Stimulated activated CD4-positive, alpha-beta T cell treated with anti-CD3 and anti-CD28 coated beads, Interleukin-12 subunit alpha, Interleukin-12 subunit beta, amount 100 ng/mL, for 48 hours (primary cell): Measurements from ENCODE around the gene SDF2.

ENCODE experiments used
- DNase-seq, 3 donors: peaks; one replicate each; pipeline ENCODE4 v3.0.0-alpha.2; 2020; ENCODE audit warnings: low read depth in 2 of 3, low spot score in 1 of 3

Gene SDF2

GRCh38 chr17:28661635-28662526 is at the start of gene SDF2, which contains the start of gene SUPT6H:
Gene SDF2 (minus strand): TSS chr17:28661906. CDS start chr17:28661876, 30 bp downstream.
Gene SUPT6H (plus strand): TSS chr17:28662205. CDS start chr17:28673402, 11,197 bp downstream.
- peak; percentile 92 to 98 (median 94) for DNase-seq

- DNase-seq, result peak; percentile 84 to 92 (median 89)
Measured at GRCh38 chr17:28710861-28711722, 49.4 kb upstream of the SDF2 start.

GRCh38 chr17:28707339-28707720 is 45.6 kb upstream of the SDF2 start:
- no peak for DNase-seq

GRCh38 chr17:28706471-28707338 is 45.0 kb upstream of the SDF2 start:
- DNase-seq, result no peak

- DNase-seq, result no peak
Measured at GRCh38 chr17:28705728-28706334, 44.1 kb upstream of the SDF2 start.

GRCh38 chr17:28705074-28705659 is 43.5 kb upstream of the SDF2 start:
- DNase-seq, result no peak

- no peak for DNase-seq
Measured at GRCh38 chr17:28704219-28704858, 42.6 kb upstream of the SDF2 start.

- DNase-seq, result no peak
Measured at GRCh38 chr17:28703552-28704218, 42.0 kb upstream of the SDF2 start.

- DNase-seq, result no peak
Measured at GRCh38 chr17:28702752-28703150, 41.0 kb upstream of the SDF2 start.

GRCh38 chr17:28702026-28702751 is 40.5 kb upstream of the SDF2 start:
- DNase-seq, result no peak

GRCh38 chr17:28700830-28701492 is 39.3 kb upstream of the SDF2 start:
- DNase-seq, result no peak

GRCh38 chr17:28700278-28700677 is 38.6 kb upstream of the SDF2 start:
- no peak for DNase-seq

GRCh38 chr17:28698253-28698941 is 36.7 kb upstream of the SDF2 start:
- DNase-seq, result no peak

GRCh38 chr17:28693869-28694268 is 32.2 kb upstream of the SDF2 start:
- no peak for DNase-seq

GRCh38 chr17:28689011-28689410 is 27.3 kb upstream of the SDF2 start:
- no peak for DNase-seq

GRCh38 chr17:28688481-28688880 is 26.8 kb upstream of the SDF2 start:
- DNase-seq, result no peak

- DNase-seq, result no peak
Measured at GRCh38 chr17:28686296-28686695, 24.6 kb upstream of the SDF2 start.
